H9 (cell line): Measurements from ENCODE around the gene DNER. TPM values are rescaled to one million over a fixed set of nuclear protein-coding genes. Genes with fewer than 3 reads are reported as not detected.

ENCODE experiments used
- DNase-seq: peaks from one replicate; pipeline ENCODE4 v3.0.0-alpha.2; 2017
- H2AFZ ChIP-seq: one replicate; pipeline ENCODE4 v1.6.1; 2013; ENCODE audit warnings: mild to moderate bottlenecking, low read length, control low read depth, moderate library complexity
- H2AK5ac ChIP-seq: 2 replicates; pipeline ENCODE4 v1.6.1; 2013; ENCODE audit warnings: low read length, control low read depth, mixed read lengths; ENCODE audit not compliant: insufficient read length
- H2BK120ac ChIP-seq: one replicate; pipeline ENCODE4 v1.6.1; 2013; ENCODE audit warnings: low read depth, mild to moderate bottlenecking, low read length, control low read depth, inconsistent platforms; ENCODE audit not compliant: poor library complexity, severe bottlenecking
- H2BK12ac ChIP-seq: 2 replicates; pipeline ENCODE4 v1.6.1; 2013; ENCODE audit warnings: low read length, control low read depth, mixed read lengths, low read depth; ENCODE audit not compliant: insufficient read length
- H2BK15ac ChIP-seq: 2 replicates; pipeline ENCODE4 v1.6.1; 2013; ENCODE audit warnings: low read depth, low read length, control low read depth
- H2BK20ac ChIP-seq: one replicate; pipeline ENCODE4 v1.6.1; 2013; ENCODE audit warnings: low read depth, mild to moderate bottlenecking, low read length, control low read depth, inconsistent platforms; ENCODE audit not compliant: poor library complexity, severe bottlenecking
- H2BK5ac ChIP-seq: 2 replicates; pipeline ENCODE4 v1.6.1; 2013; ENCODE audit warnings: low read length, control low read depth, mixed read lengths; ENCODE audit not compliant: insufficient read length
- H3K14ac ChIP-seq: 2 replicates; pipeline ENCODE4 v1.6.1; 2013; ENCODE audit warnings: low read length, control low read depth; ENCODE audit not compliant: insufficient read depth
- H3K18ac ChIP-seq: 2 replicates; pipeline ENCODE4 v1.6.1; 2013; ENCODE audit warnings: low read depth, mild to moderate bottlenecking, mixed read lengths, low read length, control low read depth; ENCODE audit not compliant: insufficient read length
- H3K23ac ChIP-seq: 2 replicates; pipeline ENCODE4 v1.6.1; 2013; ENCODE audit warnings: low read length, control low read depth, mixed read lengths, low read depth; ENCODE audit not compliant: insufficient read length
- H3K23me2 ChIP-seq: 2 replicates; pipeline ENCODE4 v1.6.1; 2013; ENCODE audit warnings: low read depth, mild to moderate bottlenecking, mixed read lengths, low read length, control low read depth; ENCODE audit not compliant: insufficient read length, poor library complexity, severe bottlenecking
- H3K27ac ChIP-seq: 2 replicates; pipeline ENCODE4 v1.5.1; 2013; ENCODE audit warnings: low read length, control low read depth, mixed read lengths, low read depth; ENCODE audit not compliant: insufficient read length
- H3K27me3 ChIP-seq: 2 replicates; pipeline ENCODE4 v1.6.1; 2013; ENCODE audit warnings: low read length, control low read depth, inconsistent platforms; ENCODE audit not compliant: insufficient read depth
- H3K4ac ChIP-seq: 2 replicates; pipeline ENCODE4 v1.6.1; 2013; ENCODE audit warnings: low read depth, mild to moderate bottlenecking, control low read depth, inconsistent platforms, low read length, moderate library complexity
- H3K4me1 ChIP-seq: 2 replicates; pipeline ENCODE4 v1.6.1; 2013; ENCODE audit warnings: low read length, control low read depth, inconsistent platforms; ENCODE audit not compliant: insufficient read depth
- H3K4me2 ChIP-seq: 2 replicates; pipeline ENCODE4 v1.6.1; 2013; ENCODE audit warnings: low read length, control low read depth, mixed read lengths; ENCODE audit not compliant: insufficient read length, insufficient read depth
- H3K56ac ChIP-seq: 2 replicates; pipeline ENCODE4 v1.6.1; 2013; ENCODE audit warnings: low read depth, mild to moderate bottlenecking, mixed read lengths, low read length, control low read depth; ENCODE audit not compliant: insufficient read length
- H3K79me1 ChIP-seq: 2 replicates; pipeline ENCODE4 v1.6.1; 2013; ENCODE audit warnings: low read depth, mild to moderate bottlenecking, moderate library complexity, low read length, control low read depth, inconsistent platforms; ENCODE audit not compliant: insufficient read depth, poor library complexity, severe bottlenecking
- H3K79me2 ChIP-seq: 2 replicates; pipeline ENCODE4 v1.6.1; 2013; ENCODE audit warnings: low read length, control low read depth, inconsistent platforms; ENCODE audit not compliant: insufficient read depth
- H3K9ac ChIP-seq: 2 replicates; pipeline ENCODE4 v1.6.1; 2013; ENCODE audit warnings: low read length, control low read depth, mixed read lengths; ENCODE audit not compliant: insufficient read length; ENCODE audit errors: extremely low read depth
- H3K9me3 ChIP-seq: one replicate; pipeline ENCODE4 v1.6.1; 2013; ENCODE audit warnings: low read depth, low read length, inconsistent platforms; ENCODE audit not compliant: control insufficient read depth
- H3T11ph ChIP-seq: one replicate; pipeline ENCODE4 v1.6.1; 2013; ENCODE audit warnings: mild to moderate bottlenecking, low read length, control low read depth, inconsistent platforms
- H4K20me1 ChIP-seq: one replicate; pipeline ENCODE4 v1.6.1; 2013; ENCODE audit not compliant: control insufficient read depth, insufficient read length, insufficient read depth
- H4K5ac ChIP-seq: 2 replicates; pipeline ENCODE4 v1.6.1; 2013; ENCODE audit warnings: low read depth, mild to moderate bottlenecking, mixed read lengths, low read length, control low read depth; ENCODE audit not compliant: insufficient read length
- H4K8ac ChIP-seq: replicated peaks from 2 replicates; pipeline ENCODE4 v1.6.1; 2013; ENCODE audit warnings: low read length, control low read depth, mixed read lengths, low read depth; ENCODE audit not compliant: insufficient read length
- H4K91ac ChIP-seq: 2 replicates; pipeline ENCODE4 v1.6.1; 2013; ENCODE audit warnings: low read depth, mild to moderate bottlenecking, moderate library complexity, mixed read lengths, low read length, control low read depth; ENCODE audit not compliant: insufficient read length
- H3K27ac Mint-ChIP-seq, 3 experiments: 2 replicates in 2 of 3; 3 replicates in 1 of 3; pipeline ENCODE4 v1.8.0; 2020 to 2021; ENCODE audit warnings: mixed read lengths in 3 of 3, mild to moderate bottlenecking in 1 of 3, moderate library complexity in 1 of 3
- H3K27me3 Mint-ChIP-seq: 2 replicates; pipeline ENCODE4 v1.8.0; 2021; ENCODE audit warnings: low read depth, mild to moderate bottlenecking, moderate library complexity, mixed read lengths
- H3K36me3 Mint-ChIP-seq, 3 experiments: 2 replicates in 2 of 3; 3 replicates in 1 of 3; pipeline ENCODE4 v1.8.0; 2020 to 2021; ENCODE audit warnings: low read depth in 3 of 3, mixed read lengths in 3 of 3; ENCODE audit not compliant: insufficient read depth in 1 of 3
- H3K4me1 Mint-ChIP-seq, 2 experiments: 2 replicates each; pipeline ENCODE4 v1.8.0; 2020; ENCODE audit warnings: mixed read lengths in 2 of 2
- H3K4me3 Mint-ChIP-seq, 2 experiments: 2 replicates in 1 of 2; 3 replicates in 1 of 2; pipeline ENCODE4 v1.8.0; 2020 to 2021; ENCODE audit warnings: mild to moderate bottlenecking in 2 of 2, mixed read lengths in 2 of 2, moderate library complexity in 1 of 2
- H3K9me3 Mint-ChIP-seq, 2 experiments: 2 replicates in 1 of 2; 3 replicates in 1 of 2; pipeline ENCODE4 v1.8.0; 2020; ENCODE audit warnings: mild to moderate bottlenecking in 2 of 2, mixed read lengths in 2 of 2, moderate library complexity in 1 of 2
- CTCF ChIP-seq: fragments of 200-600 bp; sonication (generic); conservative IDR thresholded peaks from 3 replicates; pipeline ENCODE4 v1.8.0; 2021; ENCODE audit warnings: antibody characterized with exemption, mild to moderate bottlenecking
- WGBS: extraction: QIAGEN DNeasy Blood & Tissue Kit; methylation state at CpG from one replicate; pipeline ENCODE4 v1.1.7; 2013; ENCODE audit warnings: missing lambda C conversion rate, low lambda C conversion rate, mixed read lengths; ENCODE audit not compliant: insufficient read length; ENCODE audit errors: extremely low coverage; 5-methylcytosine and 5-hydroxymethylcytosine counted together
- total RNA-seq: library from RNA; stranded (reverse); gene quantifications from 2 replicates; pipeline ENCODE4 v1.2.1, GENCODE V29; 2021

DNER gene
- total RNA-seq, 1 experiment from 2014 or later = 1.0 TPM

GRCh38 chr2:229340086-229340760 is 374.1 kb downstream of the DNER start:
- Histone ChIP-seq H3K79me1 (no peaks in the 10 kb centered on the region), H3K4me1 (no peaks in the 10 kb centered on the region), H2AFZ (no peak overlapping the region), H4K8ac (no peak overlapping the region), H4K20me1 (no peaks in the 10 kb centered on the region), H3K18ac (no peak overlapping the region), H2AK5ac (no peak overlapping the region), H2BK5ac (no peak overlapping the region), H2BK20ac (no peak overlapping the region), H2BK120ac (no peak overlapping the region), H3K79me2 (no peaks in the 10 kb centered on the region), H2BK12ac (no peak overlapping the region), H4K91ac (no peak overlapping the region), H3K23ac (no peak overlapping the region), H3K56ac (no peak overlapping the region), H3K27me3 (no peaks in the 10 kb centered on the region), H3K4me2 (no peak overlapping the region), H3K4ac (no peak overlapping the region), H3K27ac (no peak overlapping the region), H3T11ph (no peak overlapping the region), H3K9me3 (no peaks in the 10 kb centered on the region), H4K5ac (no peak overlapping the region), H3K9ac (no peak overlapping the region), H2BK15ac (no peak overlapping the region), H3K14ac (no peak overlapping the region; the same call in 1 of the 2 replicates), H3K23me2 (no peaks in the 10 kb centered on the region)
- Mint-ChIP-seq H3K36me3 (no peaks in the 10 kb centered on the region), H3K27ac (peak overlapping the region in 1 of 3 experiments; percentile 87; a peak in 3 of 7 replicates), H3K9me3 (no peaks in the 10 kb centered on the region), H3K27me3 (no peaks in the 10 kb centered on the region), H3K4me3 (no peak overlapping the region), H3K4me1 (no peaks in the 10 kb centered on the region)
- no CpG with 5 or more reads among the region's 8 CpGs for WGBS
- no peak for DNase-seq
- TF ChIP-seq CTCF = no peak
